Fibroblast of pulmonary artery (primary cell): Measurements from ENCODE around the gene LYST.

ENCODE experiments used
- DNase-seq: peaks from one replicate; pipeline ENCODE4 v3.0.0-alpha.2; 2010; ENCODE audit warnings: low read depth
- H3K4me3 ChIP-seq: replicated peaks from 2 replicates; pipeline ENCODE4 v1.5.1; 2011; ENCODE audit warnings: low read depth, mild to moderate bottlenecking, control low read depth, low read length, moderate library complexity
- TF ChIP-seq, protein P1 (sequence below): IDR thresholded peaks from 2 replicates; pipeline ENCODE4 v1.5.1; 2011; ENCODE audit warnings: mild to moderate bottlenecking, control low read depth, low read length, inconsistent platforms; ENCODE audit errors: missing control alignments

The LYST gene

DNA sequence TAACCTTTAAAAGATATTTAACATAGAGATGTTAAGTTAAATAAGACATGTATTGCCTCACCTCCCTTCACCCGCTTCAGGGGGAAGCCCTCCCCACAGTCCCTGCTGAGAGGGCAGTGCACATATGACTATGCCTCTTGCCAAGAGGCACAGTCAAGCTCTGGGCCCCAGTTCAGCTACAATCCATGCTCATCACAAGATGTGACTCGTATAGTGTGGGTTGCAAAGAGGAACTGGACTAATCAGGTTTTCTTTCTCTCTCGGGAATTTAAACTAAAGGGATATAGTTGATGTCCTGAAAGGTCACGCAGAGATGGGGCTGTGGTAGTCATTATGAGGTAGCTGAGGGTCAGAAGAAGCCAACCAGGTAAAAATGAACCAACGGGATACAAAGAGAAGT lies 35.6 kb downstream of the LYST start:
- no peak overlapping the region for H3K4me3 ChIP-seq
- DNase-seq = peak; percentile 34
- TF ChIP-seq, protein P1, sequence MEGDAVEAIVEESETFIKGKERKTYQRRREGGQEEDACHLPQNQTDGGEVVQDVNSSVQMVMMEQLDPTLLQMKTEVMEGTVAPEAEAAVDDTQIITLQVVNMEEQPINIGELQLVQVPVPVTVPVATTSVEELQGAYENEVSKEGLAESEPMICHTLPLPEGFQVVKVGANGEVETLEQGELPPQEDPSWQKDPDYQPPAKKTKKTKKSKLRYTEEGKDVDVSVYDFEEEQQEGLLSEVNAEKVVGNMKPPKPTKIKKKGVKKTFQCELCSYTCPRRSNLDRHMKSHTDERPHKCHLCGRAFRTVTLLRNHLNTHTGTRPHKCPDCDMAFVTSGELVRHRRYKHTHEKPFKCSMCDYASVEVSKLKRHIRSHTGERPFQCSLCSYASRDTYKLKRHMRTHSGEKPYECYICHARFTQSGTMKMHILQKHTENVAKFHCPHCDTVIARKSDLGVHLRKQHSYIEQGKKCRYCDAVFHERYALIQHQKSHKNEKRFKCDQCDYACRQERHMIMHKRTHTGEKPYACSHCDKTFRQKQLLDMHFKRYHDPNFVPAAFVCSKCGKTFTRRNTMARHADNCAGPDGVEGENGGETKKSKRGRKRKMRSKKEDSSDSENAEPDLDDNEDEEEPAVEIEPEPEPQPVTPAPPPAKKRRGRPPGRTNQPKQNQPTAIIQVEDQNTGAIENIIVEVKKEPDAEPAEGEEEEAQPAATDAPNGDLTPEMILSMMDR = no peak

DNA sequence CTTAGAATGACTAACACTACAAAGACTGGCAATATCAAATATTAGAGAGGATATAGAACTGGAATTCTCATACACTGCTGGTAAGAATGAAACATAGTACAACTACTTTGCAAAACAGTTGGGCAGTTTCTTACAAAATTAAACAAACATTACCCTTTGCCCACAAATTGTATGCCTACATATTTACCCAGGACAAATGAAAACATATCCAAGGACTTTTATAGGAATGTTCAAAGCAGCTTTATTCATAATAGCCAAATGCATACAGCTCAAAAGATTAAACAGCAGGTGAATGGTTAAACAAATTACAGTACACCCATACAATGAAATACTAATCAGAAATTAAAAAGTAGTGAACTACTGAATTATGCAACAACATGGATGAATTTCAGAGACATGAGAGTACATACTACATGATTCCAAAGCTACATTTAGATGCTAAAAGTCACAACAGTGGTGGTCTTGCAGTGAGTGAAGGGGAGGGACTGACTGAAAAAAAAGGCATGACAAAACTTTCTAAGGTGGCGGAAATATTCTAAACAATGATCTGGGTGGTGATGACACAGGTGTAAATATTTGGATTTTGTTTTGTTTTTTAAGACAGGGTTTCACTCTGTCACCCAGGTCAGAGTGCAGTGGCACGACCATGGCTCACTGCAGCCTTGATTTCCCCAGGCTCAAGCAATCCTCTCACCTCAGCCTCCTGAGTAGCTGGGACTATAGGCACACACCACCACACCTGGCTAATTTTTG lies 40.4 kb downstream of the LYST start:
- TF ChIP-seq, protein P1 = no peak
- no peak overlapping the region for H3K4me3 ChIP-seq
- no peak for DNase-seq

DNA sequence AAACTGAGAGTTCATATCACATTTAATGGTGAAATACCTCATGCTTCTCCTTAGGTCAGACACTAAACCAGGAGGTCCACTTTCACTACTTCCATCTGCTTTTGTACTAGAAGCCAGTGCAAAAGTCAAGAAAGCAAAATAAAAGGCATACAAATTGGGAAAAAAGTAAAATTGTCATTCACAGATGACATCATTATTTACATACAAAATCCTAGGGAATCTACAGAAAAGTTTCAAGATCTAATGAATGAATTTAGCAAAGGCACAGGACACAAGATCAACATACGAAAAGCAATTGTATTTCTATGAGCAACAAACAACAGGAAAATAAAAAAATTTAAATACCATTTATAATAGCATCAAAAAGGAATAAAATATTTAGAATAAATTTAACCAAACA lies 41.5 kb downstream of the LYST start:
- no peak overlapping the region for H3K4me3 ChIP-seq
- TF ChIP-seq, protein P1 = no peak
- no peak for DNase-seq

DNA sequence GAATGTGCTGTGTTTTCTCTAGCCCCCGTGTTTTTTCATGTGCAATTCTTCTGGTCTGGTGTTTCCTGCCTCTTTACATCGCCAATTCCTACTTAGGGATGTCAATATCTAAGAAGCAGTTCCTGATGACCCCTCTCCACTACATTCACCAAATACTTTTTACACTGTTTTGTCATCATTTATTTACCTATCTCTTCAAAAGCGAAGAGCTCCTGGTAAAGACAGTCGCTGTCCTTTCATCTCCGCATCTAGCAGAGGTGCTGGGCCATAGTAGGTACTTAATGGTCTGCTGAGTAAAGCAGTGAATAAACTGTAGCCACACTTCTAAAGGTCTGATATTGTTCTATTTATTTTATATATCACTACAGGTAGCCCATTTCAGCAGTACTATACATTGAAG lies 43.0 kb downstream of the LYST start:
- TF ChIP-seq, protein P1 = no peak
- H3K4me3 ChIP-seq = no peak overlapping the region
- DNase-seq = no peak

DNA sequence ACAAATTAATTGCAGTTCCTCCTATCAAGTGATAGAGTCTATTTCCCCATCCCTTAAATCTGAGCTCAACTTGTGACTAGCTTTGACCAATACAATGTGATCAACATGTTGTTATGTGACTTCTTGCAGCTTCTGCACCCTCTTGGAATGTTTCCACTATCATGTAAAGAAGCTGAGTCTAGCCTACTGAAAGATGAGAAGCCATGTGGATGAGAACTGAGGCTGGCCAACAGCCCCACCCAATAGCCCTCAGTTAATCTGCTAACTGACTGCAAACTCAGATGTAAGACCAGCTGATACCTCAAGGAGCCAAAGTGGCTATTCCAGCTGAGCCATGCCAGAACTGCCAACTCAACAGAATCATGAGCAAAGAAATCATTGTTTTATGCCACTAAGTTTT lies 44.0 kb downstream of the LYST start:
- TF ChIP-seq, protein P1 = no peak
- no peak overlapping the region for H3K4me3 ChIP-seq
- no peak for DNase-seq

DNA sequence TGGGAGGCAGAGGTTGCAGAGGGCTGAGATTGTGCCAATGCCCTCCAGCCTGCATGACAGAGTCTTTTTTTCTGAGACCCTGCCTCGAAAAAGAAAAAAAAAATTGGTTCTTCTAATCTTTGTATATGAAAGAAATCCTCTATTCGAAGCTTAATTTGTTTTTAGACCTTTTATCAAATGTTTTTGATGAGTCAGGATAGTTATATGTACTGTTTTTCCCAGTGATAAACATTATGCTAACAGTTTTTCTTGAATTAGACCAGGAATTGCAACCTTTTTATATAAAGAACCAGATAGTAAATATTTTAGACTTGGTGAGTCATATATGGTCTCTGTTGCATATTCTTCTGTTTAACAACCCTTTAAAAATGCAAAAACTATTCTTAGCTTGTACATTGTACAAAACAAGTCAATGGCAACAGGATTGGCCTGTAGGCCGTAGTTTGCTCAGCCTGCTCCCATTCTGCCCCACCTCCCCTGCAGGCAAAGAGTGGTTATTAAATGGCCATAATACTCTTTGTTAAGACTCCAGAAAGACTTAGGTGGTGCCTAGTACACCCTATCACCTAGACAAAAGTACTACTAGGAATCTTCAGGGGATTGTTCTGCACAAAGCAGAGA lies 45.2 kb downstream of the LYST start:
- peak; percentile 58 for DNase-seq
- TF ChIP-seq, protein P1 = no peak
- H3K4me3 ChIP-seq = no peak overlapping the region
